A549 treated with CORT108297 at 1 μM for 4 hours (cell line): ENCODE data around the gene PATE2. TPM values are rescaled to one million over a fixed set of nuclear protein-coding genes. Genes with fewer than 3 reads are reported as not detected.

Experiments
- total RNA-seq: library from RNA; stranded (reverse); fragments of 200-300 nt; extraction: Qiagen RNA extraction; gene quantifications from 5 replicates; pipeline ENCODE4 v1.2.3, GENCODE V29; 2022

The PATE2 gene
- not detected in 5 replicates for total RNA-seq

GRCh38 chr11:125778728-125779127 is at the start of gene PATE2:
TSS of gene PATE2 (minus strand) at chr11:125778828. CDS start at chr11:125778773, 55 bp downstream.

GRCh38 chr11:125787827-125788226 is 9.2 kb upstream of the PATE2 start, which contains the start of gene PATE3:
TSS of gene PATE3 (plus strand) at chr11:125788127. CDS start at chr11:125788152, 25 bp downstream.

GRCh38 chr11:125745979-125746378 is 32.6 kb downstream of the PATE2 start, which contains the start of gene PATE1:
TSS of gene PATE1 (plus strand) at chr11:125746279. CDS start at chr11:125746305, 26 bp downstream.

Other genes with a start within 250 kb of the PATE2 start
- gene EI24, start 209.4 kb downstream of the PATE2 start, total RNA-seq = 101 to 113 TPM (median 104 TPM) in 5 replicates
- gene STT3A, start 186.0 kb downstream of the PATE2 start, total RNA-seq = 95.0 to 108 TPM (median 101 TPM) in 5 replicates
- gene CHEK1, start 153.7 kb downstream of the PATE2 start, total RNA-seq = 28.1 to 36.7 TPM (median 31.8 TPM) in 5 replicates
- not detected in 5 replicates for gene ACRV1, start 98.0 kb downstream of the PATE2 start, total RNA-seq
- gene PATE1, start 32.5 kb downstream of the PATE2 start, total RNA-seq = not detected in 5 replicates
- not detected in 5 replicates for gene PATE3, start 9.3 kb upstream of the PATE2 start, total RNA-seq
- not detected in 5 replicates for gene PATE4, start 54.5 kb upstream of the PATE2 start, total RNA-seq
- 14.3 to 15.6 TPM (median 14.4 TPM) in 5 replicates for gene HYLS1, start 108.8 kb upstream of the PATE2 start, total RNA-seq
- 5.5 to 10.6 TPM (median 6.7 TPM) in 5 replicates for gene PUS3, start 124.4 kb upstream of the PATE2 start, total RNA-seq
- 0.09 TPM in 1 of 5 replicates, not detected in the others for gene DDX25, start 125.7 kb upstream of the PATE2 start, total RNA-seq
- not detected in 5 replicates for gene VSIG10L2, start 167.2 kb upstream of the PATE2 start, total RNA-seq